Keratinocyte (primary cell): ENCODE data around the gene TFEC. TPM values are rescaled to one million over a fixed set of nuclear protein-coding genes. Genes with fewer than 3 reads are reported as not detected.

Experiments used
- DNase-seq: peaks from one replicate; pipeline ENCODE4 v3.0.0-alpha.2; 2011; ENCODE audit warnings: low read depth, missing footprints, low spot score
- FAIRE-seq: peaks from 2 replicates; lab custom pipeline; 2011; peaks lifted over from hg19 to GRCh38; lab: Jason Lieb, UNC
- H2AFZ ChIP-seq: 2 replicates; pipeline ENCODE4 v1.6.0; 2012; ENCODE audit warnings: low read length, control low read depth, inconsistent platforms; ENCODE audit not compliant: control insufficient read depth
- H3K27ac ChIP-seq: 2 replicates; pipeline ENCODE4 v1.5.1; 2011; ENCODE audit warnings: low read length; ENCODE audit not compliant: control insufficient read depth, insufficient read depth
- H3K27me3 ChIP-seq: 3 replicates; pipeline ENCODE4 v1.6.0; 2011; ENCODE audit warnings: low read length; ENCODE audit not compliant: control insufficient read depth, insufficient read depth; ENCODE audit errors: extremely low read depth
- H3K36me3 ChIP-seq, 2 experiments: 2 replicates in 1 of 2; 3 replicates in 1 of 2; pipeline ENCODE4 v1.5.1; 2011; ENCODE audit warnings: low read length in 2 of 2, mild to moderate bottlenecking in 1 of 2; ENCODE audit not compliant: control insufficient read depth in 2 of 2, insufficient read depth in 2 of 2; ENCODE audit errors: extremely low read depth in 1 of 2
- H3K4me1 ChIP-seq: 3 replicates; pipeline ENCODE4 v1.5.1; 2011; ENCODE audit warnings: low read length; ENCODE audit not compliant: control insufficient read depth, insufficient read depth; ENCODE audit errors: extremely low read depth
- H3K4me2 ChIP-seq: 3 replicates; pipeline ENCODE4 v1.6.0; 2011; ENCODE audit warnings: low read depth, low read length; ENCODE audit not compliant: control insufficient read depth, insufficient read depth; ENCODE audit errors: extremely low read depth
- H3K4me3 ChIP-seq, 3 experiments: fragments of 200-600 bp in 1 of 3; sonication (generic) in 1 of 3; 2 replicates in 2 of 3; 3 replicates in 1 of 3; pipeline ENCODE4 v1.5.1; 2011 to 2016; ENCODE audit warnings: low read length in 3 of 3, mild to moderate bottlenecking in 3 of 3, control low read depth in 2 of 3, inconsistent platforms in 1 of 3, low read depth in 1 of 3, mixed read lengths in 1 of 3, mixed run types in 1 of 3, moderate library complexity in 1 of 3; ENCODE audit not compliant: control insufficient read depth in 2 of 3, insufficient read depth in 2 of 3; ENCODE audit errors: extremely low read depth in 1 of 3
- H3K79me2 ChIP-seq: 2 replicates; pipeline ENCODE4 v1.6.0; 2012; ENCODE audit warnings: low read length; ENCODE audit not compliant: control insufficient read depth, insufficient read depth
- H3K9ac ChIP-seq: 3 replicates; pipeline ENCODE4 v1.6.0; 2011; ENCODE audit warnings: low read length; ENCODE audit not compliant: control insufficient read depth, insufficient read depth; ENCODE audit errors: extremely low read depth
- H3K9me1 ChIP-seq: 3 replicates; pipeline ENCODE4 v1.6.0; 2011; ENCODE audit warnings: low read length; ENCODE audit not compliant: control insufficient read depth, insufficient read depth; ENCODE audit errors: extremely low read depth
- H3K9me3 ChIP-seq: 2 replicates; pipeline ENCODE4 v1.5.1; 2012; ENCODE audit warnings: low read depth, low read length; ENCODE audit not compliant: control insufficient read depth
- H4K20me1 ChIP-seq: 3 replicates; pipeline ENCODE4 v1.6.0; 2011; ENCODE audit warnings: low read length; ENCODE audit not compliant: control insufficient read depth, insufficient read depth; ENCODE audit errors: extremely low read depth
- EZH2 ChIP-seq: IDR thresholded peaks from one replicate; pipeline ENCODE4 v1.6.1; 2012; ENCODE audit warnings: inconsistent platforms, mild to moderate bottlenecking, low read length, moderate library complexity
- dilution Hi-C: fragments of 300-500 bp; cut with MboI; formaldehyde crosslinking; loops from one replicate; pipeline ENCODE4 v1.7.0; 2020; ENCODE audit warnings: low sequenced_read_pairs; ENCODE audit not compliant: extremely low pct_ligation_motif_present
- polyA plus RNA-seq, 5 experiments: library from polyadenylated mRNA; depleted of rRNA in 3 of 5; stranded (reverse) in 3 of 5; stranded (forward) in 1 of 5; unstranded in 1 of 5; fragments of >200 nt; gene quantifications; 1 replicate in 1 of 5; 2 replicates in 3 of 5; 3 replicates in 1 of 5; pipeline versions ENCODE4 v1.2.1 to v1.2.3, GENCODE V29; 2011 to 2012; ENCODE audit warnings: missing spikeins in 2 of 5, low read depth in 1 of 5, low replicate concordance in 1 of 5
- TF ChIP-seq, protein P1 (sequence below), 3 experiments: IDR thresholded peaks in 1 of 3; conservative IDR thresholded peaks in 1 of 3; optimal IDR thresholded peaks in 1 of 3; 2 replicates in 2 of 3; 3 replicates in 1 of 3; pipeline versions ENCODE3 to v1.5.1; 2011; ENCODE audit warnings: low read length in 3 of 3, mild to moderate bottlenecking in 3 of 3, moderate library complexity in 2 of 3, control low read depth in 1 of 3, inconsistent platforms in 1 of 3; ENCODE audit not compliant: insufficient read depth in 2 of 3; ENCODE audit errors: extremely low read depth in 1 of 3

TFEC gene
- polyA plus RNA-seq, 1 donor (not counting 4 experiments of a cell fraction or from before 2014, with no cell fraction given): 0.08 TPM

DNA sequence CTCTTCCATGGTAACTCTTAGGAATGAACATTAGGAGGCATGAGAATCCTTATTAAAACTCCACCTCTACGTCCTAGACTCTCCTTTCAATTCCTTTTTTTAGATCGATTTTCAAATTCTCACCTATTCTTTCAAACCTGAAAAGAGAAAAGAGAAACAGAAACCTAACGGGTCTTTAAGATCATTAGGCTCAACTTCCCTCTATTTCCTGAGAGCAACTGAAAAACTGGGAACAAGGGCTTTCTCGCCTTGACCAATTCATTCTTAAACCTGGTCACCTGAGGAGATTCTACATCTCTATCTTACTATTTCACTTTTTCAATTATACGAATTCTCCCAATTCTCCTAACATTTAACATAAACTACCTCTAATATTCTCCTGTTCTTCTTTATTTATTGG, 2.8 kb downstream of the TFEC start:
- Histone ChIP-seq H3K79me2 (no peaks in the 10 kb centered on the region), H3K9me1 (no peaks in the 10 kb centered on the region), H3K4me3 (no peak overlapping the region), H3K9me3 (no peaks in the 10 kb centered on the region), H3K4me1 (peaks cover 4% of the 10 kb centered on the region), H3K9ac (no peak overlapping the region), H3K27ac (no peak overlapping the region), H3K27me3 (no peaks in the 10 kb centered on the region), H4K20me1 (no peaks in the 10 kb centered on the region), H3K36me3 (no peaks in the 10 kb centered on the region), H2AFZ (no peak overlapping the region), H3K4me2 (no peak overlapping the region)
- FAIRE-seq (no peak), DNase-seq (no peak)
- TF ChIP-seq, protein P1, sequence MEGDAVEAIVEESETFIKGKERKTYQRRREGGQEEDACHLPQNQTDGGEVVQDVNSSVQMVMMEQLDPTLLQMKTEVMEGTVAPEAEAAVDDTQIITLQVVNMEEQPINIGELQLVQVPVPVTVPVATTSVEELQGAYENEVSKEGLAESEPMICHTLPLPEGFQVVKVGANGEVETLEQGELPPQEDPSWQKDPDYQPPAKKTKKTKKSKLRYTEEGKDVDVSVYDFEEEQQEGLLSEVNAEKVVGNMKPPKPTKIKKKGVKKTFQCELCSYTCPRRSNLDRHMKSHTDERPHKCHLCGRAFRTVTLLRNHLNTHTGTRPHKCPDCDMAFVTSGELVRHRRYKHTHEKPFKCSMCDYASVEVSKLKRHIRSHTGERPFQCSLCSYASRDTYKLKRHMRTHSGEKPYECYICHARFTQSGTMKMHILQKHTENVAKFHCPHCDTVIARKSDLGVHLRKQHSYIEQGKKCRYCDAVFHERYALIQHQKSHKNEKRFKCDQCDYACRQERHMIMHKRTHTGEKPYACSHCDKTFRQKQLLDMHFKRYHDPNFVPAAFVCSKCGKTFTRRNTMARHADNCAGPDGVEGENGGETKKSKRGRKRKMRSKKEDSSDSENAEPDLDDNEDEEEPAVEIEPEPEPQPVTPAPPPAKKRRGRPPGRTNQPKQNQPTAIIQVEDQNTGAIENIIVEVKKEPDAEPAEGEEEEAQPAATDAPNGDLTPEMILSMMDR (optimal IDR thresholded peaks at IDR 0.05 in 1 of 3, IDR thresholded peaks at IDR 0.05 in 1 of 3, conservative IDR thresholded peaks at IDR 0.05 in 1 of 3; ENCODE audit: extremely low read depth in 1 of 3, insufficient read depth in 2 of 3, low read length in 3 of 3): no peak
- no peak for TF ChIP-seq EZH2
- dilution Hi-C loops: no loop called here

DNA sequence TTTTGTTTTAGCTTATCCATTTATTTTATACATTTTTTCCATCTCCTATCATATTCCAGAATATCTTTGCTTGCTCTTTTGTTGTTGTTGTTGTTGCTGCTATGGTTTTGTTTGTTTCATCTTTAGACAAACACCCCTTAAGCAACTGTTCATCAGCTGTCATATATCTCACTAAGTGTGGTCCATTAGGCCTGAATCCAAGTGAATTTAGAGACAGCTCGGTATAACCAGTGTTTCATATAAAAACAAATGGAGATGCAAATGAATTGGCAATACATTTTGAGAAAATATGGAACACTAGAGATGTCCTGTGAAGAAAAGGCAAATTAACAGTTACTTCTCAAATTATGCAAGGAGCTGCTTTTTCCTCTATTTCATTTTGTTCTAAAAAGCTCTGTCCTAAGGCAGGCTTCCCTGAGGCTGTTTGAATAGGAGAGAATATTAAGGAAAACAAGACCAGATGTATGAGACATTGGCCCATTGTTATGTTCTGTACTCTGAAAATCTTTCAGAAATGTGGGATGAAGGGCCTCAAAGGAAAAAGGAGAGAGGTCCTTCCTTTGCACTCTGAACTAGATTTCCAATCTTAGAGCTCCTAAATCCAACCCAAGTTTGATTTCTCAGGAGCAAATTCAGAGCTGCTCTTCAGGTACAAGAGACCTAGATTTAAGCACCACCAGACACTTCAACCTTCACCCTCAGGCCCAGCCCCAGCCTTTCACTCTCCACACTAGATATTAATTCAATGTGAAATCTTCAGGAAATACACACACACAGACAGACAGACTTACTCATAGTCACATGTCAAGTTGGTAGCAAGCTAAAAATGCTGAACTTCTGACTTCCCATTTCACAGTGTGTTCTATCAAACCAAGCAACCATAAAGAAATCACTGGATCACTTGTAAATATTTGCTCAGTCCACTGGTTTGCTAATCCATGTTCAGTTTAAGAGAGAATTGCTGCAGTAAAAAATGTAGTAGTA, 5.4 kb downstream of the TFEC start:
- no peak overlapping the region for H3K9ac ChIP-seq
- H4K20me1 ChIP-seq: no peaks in the 10 kb centered on the region
- no peaks in the 10 kb centered on the region for H3K27me3 ChIP-seq
- no peaks in the 10 kb centered on the region for H3K4me1 ChIP-seq
- no peak for FAIRE-seq
- no peak for DNase-seq
- no peak for TF ChIP-seq EZH2
- TF ChIP-seq, protein P1 (optimal IDR thresholded peaks at IDR 0.05 in 1 of 3, IDR thresholded peaks at IDR 0.05 in 1 of 3, conservative IDR thresholded peaks at IDR 0.05 in 1 of 3; ENCODE audit: extremely low read depth in 1 of 3, insufficient read depth in 2 of 3, low read length in 3 of 3): no peak
- no peaks in the 10 kb centered on the region for H3K9me1 ChIP-seq
- H3K9me3 ChIP-seq: no peaks in the 10 kb centered on the region
- H3K36me3 ChIP-seq: no peaks in the 10 kb centered on the region
- no peak overlapping the region for H3K4me3 ChIP-seq
- no peak overlapping the region for H3K27ac ChIP-seq
- H3K4me2 ChIP-seq: no peak overlapping the region
- dilution Hi-C loops: no loop called here
- no peaks in the 10 kb centered on the region for H3K79me2 ChIP-seq
- H2AFZ ChIP-seq: no peak overlapping the region
